Erythroblast (primary cell): ENCODE measurements around the gene C11orf16.

Experiments
- GATA1 ChIP-seq: IDR thresholded peaks from 2 replicates; pipeline ENCODE4 v1.6.1; 2011; ENCODE audit warnings: low read depth, mild to moderate bottlenecking, control low read depth, low read length, moderate library complexity
- POLR2A ChIP-seq: IDR thresholded peaks from 2 replicates; pipeline ENCODE4 v1.6.1; 2011; ENCODE audit warnings: mild to moderate bottlenecking, low read length

DNA sequence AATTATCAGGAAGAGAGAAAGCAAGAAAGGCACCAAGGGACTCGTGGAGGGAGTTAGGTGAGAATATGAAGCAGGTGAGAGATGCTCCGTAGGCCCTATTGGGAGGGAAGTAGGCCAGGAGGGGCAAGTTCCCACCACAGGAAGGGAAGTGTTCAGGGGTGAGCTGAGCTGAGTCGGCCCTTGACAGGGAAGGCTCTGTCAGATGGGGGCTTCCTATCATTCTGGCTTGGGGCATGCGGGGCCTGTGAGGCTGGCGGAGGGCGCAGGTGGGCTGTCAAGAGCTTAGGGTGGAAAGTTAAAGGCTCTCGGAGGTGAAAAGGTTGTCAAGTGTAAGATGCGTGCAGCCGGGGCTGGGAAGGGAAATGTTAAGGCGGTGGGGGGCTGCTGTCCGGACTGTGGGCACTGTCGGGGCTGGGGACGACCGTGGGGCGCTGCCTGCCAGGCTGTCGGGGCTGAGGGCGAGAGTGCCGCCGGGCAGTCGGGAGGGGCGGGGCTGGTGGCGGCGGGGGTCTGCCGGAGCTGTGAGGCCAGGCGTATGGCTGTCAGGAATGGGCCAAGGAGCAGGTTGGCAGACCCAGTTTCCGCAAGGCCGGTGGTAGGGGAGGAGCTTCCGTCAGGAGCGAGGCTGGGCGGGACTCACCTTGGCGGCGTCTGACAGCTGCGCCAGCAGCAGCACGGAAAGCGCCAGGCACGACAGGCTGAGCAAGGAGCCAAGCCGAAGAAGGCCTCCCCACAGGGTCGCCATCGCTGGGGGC, 31.0 kb upstream of the C11orf16 start:
- TF ChIP-seq POLR2A (no peak), GATA1 (no peak)
